Activated CD4-positive, alpha-beta T cell treated with anti-CD3 and anti-CD28 coated beads for 24 hours (primary cell): Measurements from ENCODE around the gene PLEKHG3.

ENCODE experiments used
- DNase-seq, 2 donors: peaks; one replicate each; pipeline ENCODE4 v3.0.0-alpha.2; 2020; ENCODE audit warnings: low read depth in 2 of 2

The PLEKHG3 gene

GRCh38 chr14:64763801-64764621 lies 59.8 kb downstream of the PLEKHG3 start:
- no peak for DNase-seq

- DNase-seq, result peak; percentile 50 to 52
Observed at GRCh38 chr14:64764641-64765520, 60.7 kb downstream of the PLEKHG3 start.

GRCh38 chr14:64765740-64766302 lies 61.6 kb downstream of the PLEKHG3 start:
- no peak for DNase-seq

- DNase-seq, result no peak
Observed at GRCh38 chr14:64766430-64767151, 62.4 kb downstream of the PLEKHG3 start.

- DNase-seq, result no peak
Observed at GRCh38 chr14:64767215-64767964, 63.2 kb downstream of the PLEKHG3 start.

- DNase-seq, result no peak
Observed at GRCh38 chr14:64768401-64769095, 64.3 kb downstream of the PLEKHG3 start.

GRCh38 chr14:64769096-64770020 lies 65.1 kb downstream of the PLEKHG3 start:
- DNase-seq, result no peak

- DNase-seq, result no peak
Observed at GRCh38 chr14:64770751-64771150, 66.5 kb downstream of the PLEKHG3 start.

- no peak for DNase-seq
Observed at GRCh38 chr14:64771161-64771560, 66.9 kb downstream of the PLEKHG3 start.

GRCh38 chr14:64772397-64772950 lies 68.2 kb downstream of the PLEKHG3 start:
- DNase-seq, result no peak

- no peak for DNase-seq
Observed at GRCh38 chr14:64773046-64773445, 68.8 kb downstream of the PLEKHG3 start.

GRCh38 chr14:64773577-64773976 lies 69.4 kb downstream of the PLEKHG3 start:
- DNase-seq, result no peak

- DNase-seq, result no peak
Observed at GRCh38 chr14:64774272-64774671, 70.0 kb downstream of the PLEKHG3 start.

- no peak for DNase-seq
Observed at GRCh38 chr14:64775081-64775777, 71.0 kb downstream of the PLEKHG3 start.

GRCh38 chr14:64777461-64777860 lies 73.2 kb downstream of the PLEKHG3 start:
- no peak for DNase-seq

GRCh38 chr14:64778104-64778754 lies 74.0 kb downstream of the PLEKHG3 start:
- DNase-seq, result no peak

- DNase-seq, result no peak
Observed at GRCh38 chr14:64779472-64779871, 75.2 kb downstream of the PLEKHG3 start.

GRCh38 chr14:64782196-64782595 lies 78.0 kb downstream of the PLEKHG3 start:
- no peak for DNase-seq
